Peyer's patch (tissue), 4 donors: ENCODE measurements around the gene KLHL4. TPM values are rescaled to one million over a fixed set of nuclear protein-coding genes. Genes with fewer than 3 reads are reported as not detected.
A peak's percentile ranks its signal among the peaks of the same experiment; 100 is the strongest.
"Not testable (repeated sequence)": the region's sequence is repeated elsewhere in the genome, so short reads cannot be mapped to it uniquely, and the experiment has no call there.

ENCODE experiments used
- DNase-seq, 3 donors: peaks; one replicate each; pipeline ENCODE4 v3.0.0-alpha.2; 2017 to 2019
- H3K27ac ChIP-seq, 4 donors: fragments of 200-600 bp; sonication (generic); one replicate each; pipeline ENCODE4 v1.5.1; 2016 to 2019
- H3K27me3 ChIP-seq, 2 donors: fragments of 200-600 bp; sonication (generic); one replicate each; pipeline ENCODE4 v1.5.1; 2019
- H3K36me3 ChIP-seq, 3 donors: fragments of 200-600 bp; sonication (generic); one replicate each; pipeline ENCODE4 v1.5.1; 2016 to 2019
- H3K4me1 ChIP-seq, 4 donors: fragments of 200-600 bp; sonication (generic); one replicate each; pipeline ENCODE4 v1.5.1; 2016 to 2019
- H3K4me3 ChIP-seq, 4 donors: fragments of 200-600 bp; sonication (generic); 1 replicate in 3 of 4; 2 replicates in 1 of 4; pipeline ENCODE4 v1.5.1; 2016 to 2019; ENCODE audit warnings: mild to moderate bottlenecking in 1 of 4
- H3K9me3 ChIP-seq, 4 donors: fragments of 200-600 bp; sonication (generic); one replicate each; pipeline ENCODE4 v1.5.1; 2016 to 2019; ENCODE audit warnings: mild to moderate bottlenecking in 1 of 4
- CTCF ChIP-seq, 6 experiments: fragments of 450-650 bp in 4 of 6; fragments of 200-600 bp in 2 of 6; sonication (generic) in 1 of 6; IDR thresholded peaks; one replicate each; pipeline ENCODE4 v1.5.1; 2017 to 2019; ENCODE audit warnings: antibody characterized with exemption in 6 of 6, mild to moderate bottlenecking in 3 of 6, moderate library complexity in 1 of 6
- POLR2A ChIP-seq, 2 donors: fragments of 450-650 bp; IDR thresholded peaks; one replicate each; pipeline ENCODE4 v1.5.1; 2017; ENCODE audit warnings: antibody characterized with exemption in 2 of 2, mild to moderate bottlenecking in 2 of 2, moderate library complexity in 2 of 2
- total RNA-seq, 4 donors: library from RNA; depleted of rRNA; stranded (reverse); fragments of >200 nt; gene quantifications; one replicate each; pipeline ENCODE4 v1.1.0, GENCODE V29; 2016

Gene KLHL4
- total RNA-seq: 1 to 10 TPM in 1 of 4 donors, under 1 TPM in 3; 0.27 to 7.4 (median 0.40) TPM

- Histone ChIP-seq H3K27ac (no peak within 1 kb of the TSS), H3K36me3 (no peaks in the 10 kb centered on the region), H3K4me3 (peak within 1 kb of the TSS in 1 of 4 donors; percentile 7), H3K27me3 (no peaks in the 10 kb centered on the region), H3K4me1 (no peaks in the 10 kb centered on the region), H3K9me3 (no peaks in the 10 kb centered on the region)
- TF ChIP-seq POLR2A (IDR thresholded peaks at IDR 0.05) (no peak), CTCF (IDR thresholded peaks at IDR 0.05) (no peak)
- no peak for DNase-seq
These were observed at the start of gene KLHL4 for GRCh38 chrX:87517571-87518141. KLHL4 (plus strand) TSS chrX:87517802; CDS start chrX:87517894, 92 bp downstream.

GRCh38 chrX:87468941-87469340 lies 48.7 kb upstream of the KLHL4 start:
- no peaks in the 10 kb centered on the region for H3K4me1 ChIP-seq
- H3K4me3 ChIP-seq: no peak overlapping the region
- no peaks in the 10 kb centered on the region for H3K9me3 ChIP-seq
- H3K36me3 ChIP-seq: no peaks in the 10 kb centered on the region
- H3K27me3 ChIP-seq: no peaks in the 10 kb centered on the region
- DNase-seq: no peak
- no peak overlapping the region for H3K27ac ChIP-seq
- TF ChIP-seq POLR2A (IDR thresholded peaks at IDR 0.05): no peak
- TF ChIP-seq CTCF (IDR thresholded peaks at IDR 0.05): no peak

GRCh38 chrX:87475793-87476192 lies 41.8 kb upstream of the KLHL4 start:
- no peak overlapping the region for H3K4me3 ChIP-seq
- H3K4me1 ChIP-seq: no peaks in the 10 kb centered on the region
- no peaks in the 10 kb centered on the region for H3K27me3 ChIP-seq
- no peak overlapping the region for H3K27ac ChIP-seq
- no peaks in the 10 kb centered on the region for H3K36me3 ChIP-seq
- H3K9me3 ChIP-seq: no peaks in the 10 kb centered on the region
- DNase-seq: no peak
- TF ChIP-seq POLR2A (IDR thresholded peaks at IDR 0.05) (no peak), CTCF (IDR thresholded peaks at IDR 0.05) (no peak)

- not testable (repeated sequence) for H3K4me1 ChIP-seq, H3K27ac ChIP-seq, H3K9me3 ChIP-seq, H3K4me3 ChIP-seq, H3K36me3 ChIP-seq, DNase-seq, H3K27me3 ChIP-seq
These were observed 38.9 kb upstream of the KLHL4 start for GRCh38 chrX:87478703-87479102.

GRCh38 chrX:87489071-87489470 lies 28.5 kb upstream of the KLHL4 start:
- no peaks in the 10 kb centered on the region for H3K27me3 ChIP-seq
- TF ChIP-seq POLR2A (IDR thresholded peaks at IDR 0.05) (no peak), CTCF (IDR thresholded peaks at IDR 0.05) (no peak)
- no peaks in the 10 kb centered on the region for H3K9me3 ChIP-seq
- H3K4me3 ChIP-seq: no peak overlapping the region
- H3K36me3 ChIP-seq: no peaks in the 10 kb centered on the region
- DNase-seq: no peak
- H3K4me1 ChIP-seq: no peaks in the 10 kb centered on the region
- H3K27ac ChIP-seq: no peak overlapping the region

GRCh38 chrX:87515836-87516235 lies 1.8 kb upstream of the KLHL4 start:
- H3K4me3 ChIP-seq: no peak overlapping the region
- no peak overlapping the region for H3K27ac ChIP-seq
- no peaks in the 10 kb centered on the region for H3K36me3 ChIP-seq
- TF ChIP-seq POLR2A (IDR thresholded peaks at IDR 0.05) (no peak), CTCF (IDR thresholded peaks at IDR 0.05) (no peak)
- no peaks in the 10 kb centered on the region for H3K4me1 ChIP-seq
- DNase-seq: no peak
- H3K9me3 ChIP-seq: no peaks in the 10 kb centered on the region
- H3K27me3 ChIP-seq: no peaks in the 10 kb centered on the region
